ENCODE data around the gene PPM1E.

The PPM1E gene

DNA sequence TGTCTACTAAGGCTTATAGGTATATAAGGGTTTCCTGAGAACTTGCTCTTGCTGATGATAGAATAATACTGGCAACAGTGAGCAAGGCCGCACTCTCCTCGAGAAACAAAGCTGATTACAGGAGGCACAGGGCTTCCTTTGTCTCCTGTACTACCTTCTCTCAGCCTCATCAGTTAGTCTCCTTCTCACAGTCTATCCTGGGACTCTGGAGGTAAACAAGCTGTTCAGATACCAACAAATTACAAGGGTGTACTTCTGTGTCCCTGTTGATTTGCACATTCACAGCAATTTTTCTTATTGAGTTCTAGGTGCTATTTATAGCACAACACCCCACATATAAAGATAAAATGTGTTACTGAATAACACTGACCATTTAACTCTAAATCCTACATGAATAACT is 252.3 kb downstream of the PPM1E start:
- Histone ChIP-seq H3K9ac (ENCODE audit: low read length in 5 of 5) (peak overlapping the region in 2 of 5 donors; percentile 35 to 41), H3K27ac (ENCODE audit: low read depth, low read length) (no peak overlapping the region), H3K36me3 (ENCODE audit: control insufficient read depth in 5 of 5, insufficient read depth in 5 of 5, low read length in 5 of 5) (peaks cover 7 to 33% (median 16%) of the 10 kb centered on the region in 5 donors), H3K27me3 (ENCODE audit: control insufficient read depth in 5 of 5, insufficient read depth in 4 of 5, low read length in 5 of 5) (no peaks in the 10 kb centered on the region), H3K4me1 (ENCODE audit: control insufficient read depth in 5 of 5, insufficient read depth in 5 of 5, low read length in 5 of 5) (no peaks in the 10 kb centered on the region), H3K9me3 (ENCODE audit: control insufficient read depth in 5 of 5, low read length in 5 of 5) (no peaks in the 10 kb centered on the region), H3K4me3 (ENCODE audit: low read depth in 1 of 5, low read length in 5 of 5) (no peak overlapping the region)

DNA sequence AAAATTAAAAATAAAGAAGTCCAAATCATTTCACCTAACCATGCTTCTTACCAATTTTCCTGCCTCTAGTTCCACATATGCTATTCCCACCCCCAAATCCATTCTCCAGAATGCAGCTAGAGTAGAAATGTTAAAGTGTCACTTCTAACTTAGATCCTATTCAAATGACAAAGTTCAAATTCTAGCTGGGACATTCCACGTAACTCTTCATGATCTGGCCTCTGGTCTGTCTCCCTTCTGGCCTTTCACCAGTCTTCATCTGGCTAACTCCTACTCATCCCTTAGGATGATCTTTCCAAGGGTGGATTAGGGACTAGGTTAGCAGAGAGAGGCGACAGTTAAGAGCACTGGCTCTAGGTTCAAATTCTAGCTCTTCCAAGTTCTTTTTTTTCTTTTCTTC is 253.1 kb downstream of the PPM1E start:
- Histone ChIP-seq H3K4me1 (ENCODE audit: control insufficient read depth in 5 of 5, insufficient read depth in 5 of 5, low read length in 5 of 5) (no peaks in the 10 kb centered on the region), H3K9me3 (ENCODE audit: control insufficient read depth in 5 of 5, low read length in 5 of 5) (no peaks in the 10 kb centered on the region), H3K27me3 (ENCODE audit: control insufficient read depth in 5 of 5, insufficient read depth in 4 of 5, low read length in 5 of 5) (no peaks in the 10 kb centered on the region), H3K27ac (ENCODE audit: low read depth, low read length) (no peak overlapping the region), H3K4me3 (ENCODE audit: low read depth in 1 of 5, low read length in 5 of 5) (no peak overlapping the region), H3K9ac (ENCODE audit: low read length in 5 of 5) (no peak overlapping the region), H3K36me3 (ENCODE audit: control insufficient read depth in 5 of 5, insufficient read depth in 5 of 5, low read length in 5 of 5) (peaks cover 7 to 33% (median 16%) of the 10 kb centered on the region in 5 donors)

DNA sequence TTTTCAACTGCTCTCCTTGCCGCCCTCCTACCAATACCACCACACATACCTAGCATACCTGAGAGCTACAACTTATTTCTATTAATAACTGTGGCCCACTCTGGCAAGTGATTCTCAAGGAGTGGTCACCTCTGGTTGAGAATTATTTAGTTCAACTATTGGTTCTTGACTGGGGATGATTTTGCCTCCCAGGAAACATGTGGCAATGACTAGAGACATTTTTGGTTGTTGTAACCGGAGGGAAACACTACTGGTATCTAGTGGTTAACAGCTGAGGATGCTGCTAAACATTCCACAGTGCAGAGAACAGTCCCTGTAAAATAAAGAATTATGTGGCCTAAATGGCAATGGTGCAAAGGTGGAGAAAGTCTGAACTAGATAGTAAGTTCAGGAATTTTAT is 254.4 kb downstream of the PPM1E start:
- H3K36me3 ChIP-seq (ENCODE audit: control insufficient read depth in 5 of 5, insufficient read depth in 5 of 5, low read length in 5 of 5): peaks cover 7 to 33% (median 19%) of the 10 kb centered on the region in 5 donors

DNA sequence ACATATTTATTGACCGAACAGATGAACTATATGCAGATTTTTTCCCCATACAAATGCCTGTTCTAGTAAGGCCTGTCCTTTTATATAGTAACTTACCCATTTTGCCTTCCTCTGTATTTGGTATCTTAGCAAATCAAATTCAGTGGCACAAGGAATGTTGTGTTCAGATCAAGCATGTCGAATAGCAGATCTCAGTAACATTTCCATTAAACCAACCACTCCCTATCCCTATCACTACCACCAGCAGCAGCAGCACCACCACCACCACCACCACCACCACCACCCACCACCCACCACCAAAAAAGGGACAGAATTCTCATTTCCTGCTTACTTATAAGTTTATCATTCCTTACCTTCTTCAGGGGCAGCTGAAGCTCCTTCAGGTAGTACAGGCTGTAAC is 256.3 kb downstream of the PPM1E start:
- peaks cover 11 to 41% (median 25%) of the 10 kb centered on the region in 5 donors for H3K36me3 ChIP-seq (ENCODE audit: control insufficient read depth in 5 of 5, insufficient read depth in 5 of 5, low read length in 5 of 5)
- H3K4me1 ChIP-seq (ENCODE audit: control insufficient read depth in 5 of 5, insufficient read depth in 5 of 5, low read length in 5 of 5): no peaks in the 10 kb centered on the region
- H3K27ac ChIP-seq (ENCODE audit: low read depth, low read length): no peak overlapping the region
- no peaks in the 10 kb centered on the region for H3K9me3 ChIP-seq (ENCODE audit: control insufficient read depth in 5 of 5, low read length in 5 of 5)
- no peak overlapping the region for H3K9ac ChIP-seq (ENCODE audit: low read length in 5 of 5)
- no peak overlapping the region for H3K4me3 ChIP-seq (ENCODE audit: low read depth in 1 of 5, low read length in 5 of 5)
- no peaks in the 10 kb centered on the region for H3K27me3 ChIP-seq (ENCODE audit: control insufficient read depth in 5 of 5, insufficient read depth in 4 of 5, low read length in 5 of 5)

More for the DNA sequence above, 254.4 kb downstream of the PPM1E start:
- H3K27ac ChIP-seq (ENCODE audit: low read depth, low read length): no peak overlapping the region
- H3K27me3 ChIP-seq (ENCODE audit: control insufficient read depth in 5 of 5, insufficient read depth in 4 of 5, low read length in 5 of 5): no peaks in the 10 kb centered on the region
- H3K9me3 ChIP-seq (ENCODE audit: control insufficient read depth in 5 of 5, low read length in 5 of 5): no peaks in the 10 kb centered on the region
- H3K4me1 ChIP-seq (ENCODE audit: control insufficient read depth in 5 of 5, insufficient read depth in 5 of 5, low read length in 5 of 5): no peaks in the 10 kb centered on the region
- no peak overlapping the region for H3K9ac ChIP-seq (ENCODE audit: low read length in 5 of 5)
- no peak overlapping the region for H3K4me3 ChIP-seq (ENCODE audit: low read depth in 1 of 5, low read length in 5 of 5)

DNA sequence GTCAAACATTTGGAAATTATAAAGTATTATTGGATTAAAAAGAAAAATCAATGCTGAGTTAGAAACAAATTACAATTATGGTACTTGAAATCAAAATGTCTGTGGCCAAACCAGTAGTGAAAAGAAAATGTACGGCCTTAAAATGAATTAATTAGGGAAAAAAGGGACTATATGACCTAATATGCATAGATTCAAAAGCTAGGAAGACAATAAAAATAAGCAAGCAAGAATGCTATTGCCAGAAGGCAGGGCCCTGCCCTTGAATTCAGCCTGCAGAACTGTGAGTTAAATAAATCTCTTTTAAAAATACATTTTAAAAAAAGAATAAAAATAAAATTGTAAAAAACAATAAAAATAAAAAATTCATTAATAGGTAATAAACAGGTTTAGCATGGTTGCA is 262.4 kb downstream of the PPM1E start:
- no peak overlapping the region for H3K4me3 ChIP-seq (ENCODE audit: low read depth in 1 of 5, low read length in 5 of 5)
- no peaks in the 10 kb centered on the region for H3K27me3 ChIP-seq (ENCODE audit: control insufficient read depth in 5 of 5, insufficient read depth in 4 of 5, low read length in 5 of 5)
- H3K9me3 ChIP-seq (ENCODE audit: control insufficient read depth in 5 of 5, low read length in 5 of 5): no peaks in the 10 kb centered on the region
- H3K27ac ChIP-seq (ENCODE audit: low read depth, low read length): no peak overlapping the region
- H3K4me1 ChIP-seq (ENCODE audit: control insufficient read depth in 5 of 5, insufficient read depth in 5 of 5, low read length in 5 of 5): no peaks in the 10 kb centered on the region
- no peak overlapping the region for H3K9ac ChIP-seq (ENCODE audit: low read length in 5 of 5)
- H3K36me3 ChIP-seq (ENCODE audit: control insufficient read depth in 5 of 5, insufficient read depth in 5 of 5, low read length in 5 of 5): peaks cover 4 to 10% (median 8%) of the 10 kb centered on the region in 5 donors

DNA sequence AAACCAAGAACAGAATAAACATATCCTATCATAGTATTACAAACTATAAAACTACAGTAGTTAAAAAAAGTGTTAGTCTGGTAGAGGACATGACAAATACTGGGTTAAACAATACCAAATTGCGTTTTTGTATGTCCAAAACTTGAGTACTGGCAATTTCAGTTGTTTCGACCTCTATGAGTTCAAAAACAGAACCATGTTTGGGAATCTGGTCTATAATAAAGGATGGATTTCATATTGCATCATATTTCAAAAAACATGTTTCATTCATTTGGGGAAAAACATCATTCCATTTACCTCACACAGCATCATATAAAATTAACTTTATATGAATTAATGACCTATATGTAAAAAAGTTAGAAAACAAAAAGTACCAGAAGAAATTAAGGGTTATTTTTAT is 269.3 kb downstream of the PPM1E start:
- Histone ChIP-seq H3K36me3 (ENCODE audit: control insufficient read depth in 5 of 5, insufficient read depth in 5 of 5, low read length in 5 of 5) (peaks cover 0 to 3% (median 0%) of the 10 kb centered on the region in 5 donors), H3K4me3 (ENCODE audit: low read depth in 1 of 5, low read length in 5 of 5) (no peak overlapping the region), H3K27me3 (ENCODE audit: control insufficient read depth in 5 of 5, insufficient read depth in 4 of 5, low read length in 5 of 5) (no peaks in the 10 kb centered on the region), H3K9ac (ENCODE audit: low read length in 5 of 5) (no peak overlapping the region), H3K4me1 (ENCODE audit: control insufficient read depth in 5 of 5, insufficient read depth in 5 of 5, low read length in 5 of 5) (peaks cover 0 to 25% (median 5%) of the 10 kb centered on the region in 5 donors), H3K9me3 (ENCODE audit: control insufficient read depth in 5 of 5, low read length in 5 of 5) (no peaks in the 10 kb centered on the region), H3K27ac (ENCODE audit: low read depth, low read length) (no peak overlapping the region)

DNA sequence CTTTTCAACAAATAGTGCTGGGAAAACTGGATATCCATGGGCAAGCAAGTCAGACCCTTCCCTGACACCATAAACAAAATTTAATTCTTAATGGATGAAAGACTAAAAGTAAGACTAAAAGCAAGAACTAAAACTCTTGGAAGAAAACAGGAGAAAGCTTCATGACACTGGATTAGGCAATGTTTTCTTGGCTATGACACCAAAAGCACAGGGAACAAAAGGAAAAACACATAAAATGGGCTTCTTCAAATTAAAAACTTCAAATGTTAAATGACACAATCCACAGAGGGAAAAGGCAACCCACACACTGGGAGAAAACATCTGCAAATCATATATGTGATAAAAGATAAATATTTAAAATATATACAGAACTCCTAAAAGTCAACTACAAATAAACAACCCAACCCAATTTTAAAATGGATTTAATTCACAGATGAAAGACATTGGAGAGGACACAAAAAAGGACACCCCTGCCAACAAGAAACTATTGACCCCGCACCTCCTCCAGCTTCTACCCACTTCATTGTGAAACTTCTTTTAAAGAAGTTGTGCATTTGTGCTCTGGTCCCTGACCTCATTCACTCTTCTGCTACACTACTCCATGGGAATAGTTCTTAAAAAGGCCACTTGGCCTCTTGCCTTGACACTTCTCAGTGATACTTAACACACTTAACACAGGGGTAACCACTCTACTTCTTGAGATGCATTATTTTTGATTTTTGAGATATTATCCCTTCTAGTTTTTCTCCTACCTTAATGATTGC is 270.7 kb downstream of the PPM1E start:
- peak overlapping the region; percentile 11 for H3K27ac ChIP-seq (ENCODE audit: low read depth, low read length)

DNA sequence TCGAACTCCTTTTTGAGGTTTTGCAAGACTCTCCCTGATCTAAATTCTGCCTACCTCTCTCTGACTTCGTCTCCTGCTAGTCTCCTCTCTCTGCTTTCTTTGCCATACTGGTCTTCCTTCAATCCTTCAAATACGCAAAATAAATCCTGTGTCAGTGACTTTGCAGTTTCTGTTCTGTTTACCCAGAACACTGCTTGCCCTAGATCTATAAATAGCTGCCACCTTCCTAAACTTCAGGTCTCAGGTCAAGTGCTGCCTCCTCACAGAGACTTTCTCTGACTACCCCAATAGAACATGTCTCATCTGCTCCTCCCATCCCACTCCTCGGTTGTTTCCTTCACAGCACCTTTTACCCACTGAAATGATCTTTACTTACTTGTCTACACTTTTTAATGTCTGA is 272.1 kb downstream of the PPM1E start:
- Histone ChIP-seq H3K9ac (ENCODE audit: low read length in 5 of 5) (no peak overlapping the region), H3K27ac (ENCODE audit: low read depth, low read length) (no peak overlapping the region), H3K9me3 (ENCODE audit: control insufficient read depth in 5 of 5, low read length in 5 of 5) (no peaks in the 10 kb centered on the region), H3K27me3 (ENCODE audit: control insufficient read depth in 5 of 5, insufficient read depth in 4 of 5, low read length in 5 of 5) (no peaks in the 10 kb centered on the region), H3K4me1 (ENCODE audit: control insufficient read depth in 5 of 5, insufficient read depth in 5 of 5, low read length in 5 of 5) (peaks cover 0 to 25% (median 5%) of the 10 kb centered on the region in 5 donors), H3K36me3 (ENCODE audit: control insufficient read depth in 5 of 5, insufficient read depth in 5 of 5, low read length in 5 of 5) (peaks cover 0 to 5% (median 3%) of the 10 kb centered on the region in 5 donors), H3K4me3 (ENCODE audit: low read depth in 1 of 5, low read length in 5 of 5) (no peak overlapping the region)

More for the DNA sequence above, 270.7 kb downstream of the PPM1E start:
- Histone ChIP-seq H3K27me3 (ENCODE audit: control insufficient read depth in 5 of 5, insufficient read depth in 4 of 5, low read length in 5 of 5) (no peaks in the 10 kb centered on the region), H3K36me3 (ENCODE audit: control insufficient read depth in 5 of 5, insufficient read depth in 5 of 5, low read length in 5 of 5) (peaks cover 0 to 3% (median 0%) of the 10 kb centered on the region in 5 donors), H3K9me3 (ENCODE audit: control insufficient read depth in 5 of 5, low read length in 5 of 5) (no peaks in the 10 kb centered on the region), H3K4me1 (ENCODE audit: control insufficient read depth in 5 of 5, insufficient read depth in 5 of 5, low read length in 5 of 5) (peaks cover 0 to 25% (median 5%) of the 10 kb centered on the region in 5 donors), H3K4me3 (ENCODE audit: low read depth in 1 of 5, low read length in 5 of 5) (no peak overlapping the region), H3K9ac (ENCODE audit: low read length in 5 of 5) (no peak overlapping the region)

DNA sequence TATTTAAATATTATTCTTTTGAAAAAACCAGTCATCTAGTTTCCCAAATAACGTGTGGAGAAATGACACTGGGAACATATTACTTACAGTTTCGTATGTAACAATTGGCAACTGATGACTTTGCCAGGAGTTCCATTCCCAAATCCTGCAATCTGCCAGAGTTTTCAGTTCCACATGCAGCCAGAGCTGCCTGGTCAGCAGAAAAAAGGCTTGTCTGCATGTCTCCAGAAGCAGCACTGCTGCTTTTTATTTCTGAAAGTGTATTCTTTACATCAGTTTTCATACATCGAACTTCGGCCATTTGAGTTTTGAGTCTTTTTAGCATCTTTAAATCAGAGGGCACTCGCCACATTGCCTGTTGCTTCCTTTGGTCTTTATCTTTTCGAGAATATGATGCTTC is 272.7 kb downstream of the PPM1E start:
- Histone ChIP-seq H3K4me1 (ENCODE audit: control insufficient read depth in 5 of 5, insufficient read depth in 5 of 5, low read length in 5 of 5) (peaks cover 0 to 25% (median 5%) of the 10 kb centered on the region in 5 donors), H3K27ac (ENCODE audit: low read depth, low read length) (no peak overlapping the region), H3K27me3 (ENCODE audit: control insufficient read depth in 5 of 5, insufficient read depth in 4 of 5, low read length in 5 of 5) (no peaks in the 10 kb centered on the region), H3K4me3 (ENCODE audit: low read depth in 1 of 5, low read length in 5 of 5) (no peak overlapping the region), H3K9me3 (ENCODE audit: control insufficient read depth in 5 of 5, low read length in 5 of 5) (no peaks in the 10 kb centered on the region), H3K9ac (ENCODE audit: low read length in 5 of 5) (no peak overlapping the region), H3K36me3 (ENCODE audit: control insufficient read depth in 5 of 5, insufficient read depth in 5 of 5, low read length in 5 of 5) (peaks cover 0 to 5% (median 4%) of the 10 kb centered on the region in 5 donors)

DNA sequence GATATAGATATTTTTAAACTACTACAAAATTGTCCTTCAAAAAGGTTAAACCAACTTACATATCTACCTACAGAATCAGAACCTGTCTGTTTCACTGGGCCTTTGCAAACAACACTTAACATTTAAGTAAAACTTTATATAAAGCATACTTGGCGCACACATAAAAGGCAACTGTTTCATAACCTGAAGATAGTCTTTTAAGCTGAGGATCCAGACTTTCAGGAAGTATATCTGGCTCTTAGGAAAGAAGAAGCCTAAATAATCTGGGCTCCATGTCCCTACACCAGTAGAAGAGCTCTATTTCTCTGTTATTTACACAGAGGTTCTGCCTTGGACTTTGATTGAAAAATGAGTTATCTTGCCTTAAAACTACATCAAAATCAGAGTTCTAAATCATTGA is 275.2 kb downstream of the PPM1E start:
- H3K36me3 ChIP-seq (ENCODE audit: control insufficient read depth in 5 of 5, insufficient read depth in 5 of 5, low read length in 5 of 5): peaks cover 0 to 12% (median 6%) of the 10 kb centered on the region in 5 donors
- no peaks in the 10 kb centered on the region for H3K27me3 ChIP-seq (ENCODE audit: control insufficient read depth in 5 of 5, insufficient read depth in 4 of 5, low read length in 5 of 5)
- H3K4me1 ChIP-seq (ENCODE audit: control insufficient read depth in 5 of 5, insufficient read depth in 5 of 5, low read length in 5 of 5): peaks cover 0 to 24% (median 5%) of the 10 kb centered on the region in 5 donors
- H3K9ac ChIP-seq (ENCODE audit: low read length in 5 of 5): no peak overlapping the region
- H3K27ac ChIP-seq (ENCODE audit: low read depth, low read length): no peak overlapping the region
- H3K9me3 ChIP-seq (ENCODE audit: control insufficient read depth in 5 of 5, low read length in 5 of 5): no peaks in the 10 kb centered on the region
- H3K4me3 ChIP-seq (ENCODE audit: low read depth in 1 of 5, low read length in 5 of 5): no peak overlapping the region

Data from subcutaneous abdominal adipose tissue (tissue), 5 donors.